ENCODE measurements around the gene PERM1. TPM values are rescaled to one million over a fixed set of nuclear protein-coding genes. Genes with fewer than 3 reads are reported as not detected.

Gene PERM1
- polyA plus RNA-seq, 1 donor (not counting 4 experiments of a cell fraction or from before 2014, with no cell fraction given): not detected

GRCh38 chr1:997993-998744, 16.3 kb upstream of the PERM1 start:
- no peaks in the 10 kb centered on the region for H3K9me3 ChIP-seq (ENCODE audit: control insufficient read depth, low read depth, low read length)
- TF ChIP-seq CTCF (optimal IDR thresholded peaks at IDR 0.05 in 1 of 3, IDR thresholded peaks at IDR 0.05 in 1 of 3, conservative IDR thresholded peaks at IDR 0.05 in 1 of 3; ENCODE audit: extremely low read depth in 1 of 3, insufficient read depth in 2 of 3, low read length in 3 of 3) (no peak), EZH2 (IDR thresholded peaks at IDR 0.05; ENCODE audit: low read length) (peak; percentile 93)
- H3K27ac ChIP-seq (ENCODE audit: control insufficient read depth, insufficient read depth, low read length): no peak overlapping the region
- dilution Hi-C loops (cut with MboI; ENCODE audit: extremely low pct_ligation_motif_present, low sequenced_read_pairs): no loop called here
- DNase-seq (ENCODE audit: low read depth, low spot score) (no peak), FAIRE-seq (no peak)
- peak overlapping the region in 2 of 3 experiments; percentile 13 to 66 for H3K4me3 ChIP-seq (ENCODE audit: control insufficient read depth in 2 of 3, extremely low read depth in 1 of 3, insufficient read depth in 2 of 3, low read depth in 1 of 3, low read length in 3 of 3)
- peak overlapping the region; percentile 33 for H3K9ac ChIP-seq (ENCODE audit: control insufficient read depth, extremely low read depth, insufficient read depth, low read length)
- H3K79me2 ChIP-seq (ENCODE audit: control insufficient read depth, insufficient read depth, low read length): no peaks in the 10 kb centered on the region
- peaks cover 12% of the 10 kb centered on the region for H3K4me1 ChIP-seq (ENCODE audit: control insufficient read depth, extremely low read depth, insufficient read depth, low read length)
- H3K36me3 ChIP-seq (ENCODE audit: control insufficient read depth in 2 of 2, extremely low read depth in 1 of 2, insufficient read depth in 2 of 2, low read length in 2 of 2): no peaks in the 10 kb centered on the region
- peaks cover 5% of the 10 kb centered on the region for H4K20me1 ChIP-seq (ENCODE audit: control insufficient read depth, extremely low read depth, insufficient read depth, low read length)
- H3K9me1 ChIP-seq (ENCODE audit: control insufficient read depth, extremely low read depth, insufficient read depth, low read length): no peaks in the 10 kb centered on the region
- no peak overlapping the region for H2AFZ ChIP-seq (ENCODE audit: control insufficient read depth, low read length)
- H3K4me2 ChIP-seq (ENCODE audit: control insufficient read depth, extremely low read depth, insufficient read depth, low read depth, low read length): peak overlapping the region; percentile 32
- H3K27me3 ChIP-seq (ENCODE audit: control insufficient read depth, extremely low read depth, insufficient read depth, low read length): peaks cover 28% of the 10 kb centered on the region

DNA sequence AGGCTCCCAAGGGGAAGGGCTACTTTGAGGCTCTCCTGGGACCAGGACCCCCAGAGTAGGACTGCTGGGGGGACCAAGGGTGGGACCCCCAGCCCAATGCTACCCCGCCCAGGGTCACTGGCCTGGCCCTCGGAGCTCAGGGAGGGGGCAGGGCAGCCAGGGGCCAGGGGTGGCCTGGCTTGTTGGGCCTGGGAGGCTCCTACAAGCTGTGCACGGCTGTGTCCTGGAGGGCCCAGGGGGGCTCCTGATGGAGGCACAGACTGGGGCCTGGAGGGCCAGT, 15.8 kb upstream of the PERM1 start:
- Histone ChIP-seq H3K27ac (ENCODE audit: control insufficient read depth, insufficient read depth, low read length) (no peak overlapping the region), H3K4me2 (ENCODE audit: control insufficient read depth, extremely low read depth, insufficient read depth, low read depth, low read length) (no peak overlapping the region), H4K20me1 (ENCODE audit: control insufficient read depth, extremely low read depth, insufficient read depth, low read length) (peaks cover 5% of the 10 kb centered on the region), H3K9me1 (ENCODE audit: control insufficient read depth, extremely low read depth, insufficient read depth, low read length) (no peaks in the 10 kb centered on the region), H3K79me2 (ENCODE audit: control insufficient read depth, insufficient read depth, low read length) (no peaks in the 10 kb centered on the region), H3K36me3 (ENCODE audit: control insufficient read depth in 2 of 2, extremely low read depth in 1 of 2, insufficient read depth in 2 of 2, low read length in 2 of 2) (no peaks in the 10 kb centered on the region), H3K27me3 (ENCODE audit: control insufficient read depth, extremely low read depth, insufficient read depth, low read length) (peaks cover 28% of the 10 kb centered on the region), H3K9me3 (ENCODE audit: control insufficient read depth, low read depth, low read length) (no peaks in the 10 kb centered on the region), H2AFZ (ENCODE audit: control insufficient read depth, low read length) (no peak overlapping the region), H3K9ac (ENCODE audit: control insufficient read depth, extremely low read depth, insufficient read depth, low read length) (no peak overlapping the region), H3K4me3 (ENCODE audit: control insufficient read depth in 2 of 3, extremely low read depth in 1 of 3, insufficient read depth in 2 of 3, low read depth in 1 of 3, low read length in 3 of 3) (no peak overlapping the region), H3K4me1 (ENCODE audit: control insufficient read depth, extremely low read depth, insufficient read depth, low read length) (peaks cover 8% of the 10 kb centered on the region)
- DNase-seq (ENCODE audit: low read depth, low spot score) (no peak), FAIRE-seq (no peak)
- dilution Hi-C loops (cut with MboI; ENCODE audit: extremely low pct_ligation_motif_present, low sequenced_read_pairs): no loop called here
- TF ChIP-seq EZH2 (IDR thresholded peaks at IDR 0.05; ENCODE audit: low read length): no peak
- no peak for TF ChIP-seq CTCF (optimal IDR thresholded peaks at IDR 0.05 in 1 of 3, IDR thresholded peaks at IDR 0.05 in 1 of 3, conservative IDR thresholded peaks at IDR 0.05 in 1 of 3; ENCODE audit: extremely low read depth in 1 of 3, insufficient read depth in 2 of 3, low read length in 3 of 3)

Measured in keratinocyte (primary cell).